Ishikawa (cell line): Measurements from ENCODE around the gene FADS1.

ENCODE experiments used
- CEBPB ChIP-seq: IDR thresholded peaks from 2 replicates; pipeline ENCODE4 v1.6.1; 2012
- CREB1 ChIP-seq: IDR thresholded peaks from 2 replicates; pipeline ENCODE4 v1.6.1; 2012; ENCODE audit warnings: low read depth
- EGR1 ChIP-seq: IDR thresholded peaks from 2 replicates; pipeline ENCODE4 v1.6.1; 2012
- EP300 ChIP-seq: IDR thresholded peaks from 2 replicates; pipeline ENCODE4 v1.6.1; 2012; ENCODE audit warnings: borderline replicate concordance
- FOXM1 ChIP-seq: IDR thresholded peaks from 2 replicates; pipeline ENCODE4 v1.6.1; 2012; ENCODE audit warnings: low read depth, borderline replicate concordance
- MAX ChIP-seq: IDR thresholded peaks from 2 replicates; pipeline ENCODE4 v1.6.1; 2012
- NFIC ChIP-seq: IDR thresholded peaks from 2 replicates; pipeline ENCODE4 v1.6.1; 2012
- RAD21 ChIP-seq: IDR thresholded peaks from 2 replicates; pipeline ENCODE4 v1.6.1; 2012; ENCODE audit warnings: low read depth
- REST ChIP-seq: IDR thresholded peaks from 2 replicates; pipeline ENCODE4 v1.6.1; 2012; ENCODE audit warnings: low read depth, mild to moderate bottlenecking
- TAF1 ChIP-seq: IDR thresholded peaks from 2 replicates; pipeline ENCODE4 v1.6.1; 2012; ENCODE audit warnings: low read depth, mild to moderate bottlenecking
- TCF12 ChIP-seq: IDR thresholded peaks from 2 replicates; pipeline ENCODE4 v1.6.1; 2012; ENCODE audit warnings: low read depth
- TEAD4 ChIP-seq: IDR thresholded peaks from 2 replicates; pipeline ENCODE4 v1.6.1; 2012
- USF1 ChIP-seq: IDR thresholded peaks from 2 replicates; pipeline ENCODE4 v1.6.1; 2012
- YY1 ChIP-seq: IDR thresholded peaks from 2 replicates; pipeline ENCODE4 v1.6.1; 2012; ENCODE audit warnings: low read depth
- ZBTB7A ChIP-seq: IDR thresholded peaks from 2 replicates; pipeline ENCODE4 v1.6.1; 2012; ENCODE audit warnings: low read depth

Gene FADS1

GRCh38 chr11:61782299-61782698, 34.5 kb downstream of the FADS1 start:
- TF ChIP-seq CREB1: no peak
- no peak for TF ChIP-seq REST
- no peak for TF ChIP-seq ZBTB7A
- no peak for TF ChIP-seq MAX
- TF ChIP-seq EGR1: no peak
- no peak for TF ChIP-seq TCF12
- TF ChIP-seq CEBPB: no peak
- no peak for TF ChIP-seq FOXM1
- no peak for TF ChIP-seq USF1
- TF ChIP-seq NFIC: no peak
- TF ChIP-seq YY1: no peak

DNA sequence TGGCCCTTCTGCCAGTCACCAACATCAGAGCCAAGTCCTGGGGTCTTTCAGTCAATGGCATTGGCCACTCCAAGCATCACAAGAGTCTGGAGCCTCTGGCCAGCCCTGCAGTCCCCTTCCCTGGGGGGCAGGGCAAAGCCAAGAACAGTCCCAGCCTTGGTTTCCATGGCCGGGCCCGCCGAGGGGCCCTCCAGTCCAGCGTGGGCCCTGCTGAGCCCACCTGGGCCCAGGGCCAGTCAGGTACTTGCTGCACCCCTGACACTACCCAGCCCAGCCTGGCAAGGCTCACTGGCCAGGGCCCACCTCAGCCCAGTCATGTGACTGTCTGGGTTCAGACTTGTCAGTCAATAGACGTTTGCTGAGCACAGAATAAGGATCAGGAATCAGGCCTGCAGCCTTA, 35.2 kb downstream of the FADS1 start:
- TF ChIP-seq TCF12 (no peak), MAX (no peak), CEBPB (no peak), FOXM1 (no peak), NFIC (no peak)

DNA sequence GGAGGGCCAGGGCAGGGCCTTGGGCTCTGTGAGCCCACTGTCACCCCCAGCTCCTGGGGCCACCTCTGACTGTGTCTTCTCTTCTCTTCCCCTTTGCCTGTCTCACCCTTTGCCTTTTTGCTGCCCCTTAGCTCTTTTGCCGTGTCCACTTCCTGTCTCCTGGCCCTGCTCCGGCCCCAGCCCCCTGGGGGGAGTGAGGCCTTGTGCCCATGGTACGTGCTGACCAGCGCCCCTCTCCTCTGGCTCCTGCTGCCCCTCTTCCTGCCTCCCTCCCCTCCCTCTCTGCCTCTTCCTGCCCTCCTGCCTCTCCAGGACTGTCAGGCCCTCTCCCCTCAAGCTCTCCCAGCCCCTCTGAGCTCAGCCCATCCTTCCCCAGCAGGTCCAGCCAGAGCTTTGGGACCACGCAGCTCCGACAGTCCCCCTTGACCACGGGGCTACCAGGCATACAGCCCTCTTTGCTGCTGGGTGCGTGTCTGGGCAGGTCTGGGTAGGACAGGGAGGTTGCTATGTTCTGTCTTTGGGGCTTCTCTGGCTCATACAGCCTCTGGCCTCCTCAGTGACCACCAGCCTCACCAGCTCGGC, 36.1 kb downstream of the FADS1 start:
- TF ChIP-seq CEBPB: no peak
- no peak for TF ChIP-seq NFIC
- no peak for TF ChIP-seq CREB1
- no peak for TF ChIP-seq TEAD4
- no peak for TF ChIP-seq EGR1
- no peak for TF ChIP-seq USF1

DNA sequence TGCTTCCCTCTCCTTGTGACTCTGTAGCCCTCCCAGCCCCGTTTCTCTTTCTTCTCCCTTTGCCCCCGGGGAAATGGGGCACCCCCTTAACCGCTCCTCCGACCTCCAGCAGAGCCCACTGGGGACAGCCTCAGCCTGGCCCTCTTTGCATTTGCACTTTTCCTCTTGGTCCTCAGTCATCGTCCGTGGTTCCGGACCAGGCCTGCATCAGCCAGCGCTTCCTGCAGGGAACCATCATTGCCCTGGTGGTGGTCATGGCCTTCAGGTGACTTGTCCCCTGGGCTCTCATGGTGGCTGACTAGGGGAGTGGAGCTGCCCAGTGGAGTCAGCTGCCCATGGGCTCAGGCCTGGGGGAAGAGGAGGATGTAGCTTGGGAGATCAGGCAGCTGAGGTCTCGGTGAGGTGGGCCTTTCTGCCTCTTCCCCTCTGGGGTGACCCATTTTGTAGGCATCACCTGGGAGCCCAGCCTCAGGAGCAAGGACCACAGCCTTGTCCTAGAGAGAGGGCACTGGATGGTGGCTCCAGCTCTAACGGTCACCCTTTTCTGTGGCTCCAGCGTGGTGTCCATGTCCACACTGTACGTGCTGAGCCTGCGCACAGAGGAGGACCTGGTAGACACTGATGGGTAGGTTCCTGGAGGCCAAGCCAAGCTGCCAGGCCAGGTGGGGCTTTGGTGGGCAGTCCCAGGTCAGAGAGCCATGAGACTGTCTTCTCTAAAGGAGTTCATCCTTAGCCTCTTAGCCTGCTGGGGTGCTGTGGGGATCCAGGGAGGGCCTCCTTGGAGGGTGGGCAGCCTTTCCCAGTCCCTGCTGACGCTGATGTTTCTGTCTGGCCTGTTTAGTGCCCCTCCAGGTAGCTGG, 36.9 kb downstream of the FADS1 start:
- TF ChIP-seq CEBPB (no peak), TCF12 (no peak), ZBTB7A (no peak), TAF1 (no peak), RAD21 (no peak), REST (no peak), NFIC (no peak), FOXM1 (no peak), USF1 (no peak), MAX (no peak), EGR1 (no peak), EP300 (no peak), YY1 (no peak)

- TF ChIP-seq EP300 (no peak), ZBTB7A (no peak), CREB1 (no peak), USF1 (no peak), FOXM1 (no peak), MAX (no peak), REST (no peak), YY1 (no peak), RAD21 (no peak), CEBPB (no peak), EGR1 (no peak), TEAD4 (no peak), TAF1 (no peak), TCF12 (no peak), NFIC (no peak)
Measured at GRCh38 chr11:61778920-61779650, 37.7 kb downstream of the FADS1 start.
